Measurements from ENCODE around the gene SPACA9. TPM values are rescaled to one million over a fixed set of nuclear protein-coding genes. Genes with fewer than 3 reads are reported as not detected.

Gene SPACA9
- total and polyA plus RNA-seq, 10 of the 15 experiments (the other 5 are each of a cell fraction or from before 2014, with no cell fraction given): 0.68 to 2.9 (median 1.0) TPM

DNA sequence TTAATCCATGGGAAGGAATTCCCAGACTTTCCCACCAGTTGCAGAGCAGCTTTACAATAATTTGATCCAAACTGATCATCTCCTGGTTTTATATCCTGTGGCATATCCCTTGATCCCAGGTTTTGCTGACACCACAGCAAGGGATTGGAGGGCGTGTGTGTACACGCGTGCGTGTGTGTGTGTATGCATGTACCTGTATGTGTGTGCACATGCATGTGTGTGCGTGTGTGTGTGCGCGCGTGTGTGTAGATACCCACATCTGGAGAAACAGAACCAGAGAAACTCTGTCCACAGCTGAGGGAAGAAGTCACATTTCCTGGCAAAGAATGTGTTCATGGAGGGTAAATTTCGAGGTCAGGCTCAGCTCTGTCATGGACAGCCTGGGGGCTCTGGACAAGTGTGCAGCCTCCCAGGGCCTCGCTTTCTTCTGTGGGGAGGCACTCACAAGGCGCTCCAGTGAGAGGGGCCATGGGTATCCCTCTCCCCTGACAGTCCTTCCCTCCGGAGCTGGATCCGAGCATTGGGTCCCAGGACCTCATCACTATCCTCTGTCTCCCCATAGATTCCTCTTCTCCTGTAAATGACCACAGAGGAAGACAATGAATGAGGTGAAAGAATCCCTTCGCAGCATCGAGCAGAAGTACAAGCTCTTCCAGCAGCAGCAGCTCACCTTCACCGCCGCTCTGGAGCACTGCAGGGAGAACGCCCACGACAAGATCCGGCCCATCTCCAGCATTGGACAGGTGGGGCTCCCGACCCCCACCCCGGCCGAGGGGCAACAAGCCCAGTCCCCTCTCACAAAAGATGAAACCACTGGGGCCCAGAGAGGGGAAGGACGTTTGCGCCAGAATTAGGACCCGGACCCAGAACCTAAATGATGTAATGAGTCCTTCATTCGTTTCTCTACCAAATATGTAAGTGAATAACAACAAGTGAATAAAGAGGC, 4.9 kb downstream of the SPACA9 start (continued):
- TF ChIP-seq SMAD5 (IDR thresholded peaks at IDR 0.05; ENCODE audit: low read depth): no peak
- TF ChIP-seq SPI1 (IDR thresholded peaks at IDR 0.05; ENCODE audit: borderline replicate concordance, insufficient read depth, low read depth, low read length): no peak
- TF ChIP-seq JUNB (IDR thresholded peaks at IDR 0.05): no peak
- TF ChIP-seq RB1 (IDR thresholded peaks at IDR 0.05; ENCODE audit: borderline replicate concordance): no peak

DNA sequence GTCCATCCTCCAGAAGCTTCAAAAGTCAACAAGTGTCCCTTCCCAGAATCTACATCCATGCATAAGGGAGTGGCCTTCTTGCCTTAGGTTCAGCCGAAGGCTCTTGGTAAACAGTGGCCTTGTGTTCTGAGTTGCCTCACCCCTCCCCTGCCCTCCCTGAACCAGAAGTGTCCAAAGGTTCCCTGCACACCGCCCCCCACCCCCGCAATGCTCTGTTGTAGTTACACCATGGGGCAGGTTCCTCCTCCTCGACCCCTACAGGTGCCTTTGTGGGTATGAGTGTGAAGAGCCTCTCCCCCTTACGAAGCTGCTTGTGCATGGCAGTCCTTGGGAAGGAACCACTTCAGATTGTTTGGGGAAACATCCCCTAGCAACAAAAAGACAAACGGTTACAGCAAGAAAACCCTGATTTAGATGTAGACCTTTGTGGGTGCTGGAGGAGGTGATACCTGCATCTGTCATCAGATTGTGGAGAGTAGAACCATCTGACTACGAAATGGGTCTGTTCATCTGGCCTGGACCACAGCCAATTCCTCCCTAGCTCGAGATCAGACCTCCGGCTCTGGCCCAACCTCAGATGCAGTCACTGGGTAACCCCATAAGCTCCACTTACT, 7.1 kb downstream of the SPACA9 start:
- DNase-seq (ENCODE audit: low read depth, low spot score) (no peak), FAIRE-seq (no peak), ATAC-seq (no peak)
- RAD21 ChIA-PET (ENCODE audit: unreplicated experiment): no interaction called here
- no peak overlapping the region for H3K4me3 ChIP-seq
- no peak overlapping the region for H3K4me2 ChIP-seq (ENCODE audit: control insufficient read depth, insufficient read depth)
- CTCF ChIA-PET: interaction anchor here (0.8 kb wide), 1 partner anchor 37 kb away, joined by 3 read pairs; no protein-coding TSS in a partner anchor
- H3K27ac ChIP-seq (ENCODE audit: control insufficient read depth, insufficient read depth): no peak overlapping the region
- in situ Hi-C loops (cut with MboI): no loop called here
- no peak overlapping the region for H2AFZ ChIP-seq (ENCODE audit: control insufficient read depth, low read depth, low read length)
- BruUV-seq (replicated peaks): no TSS peak
- TF ChIP-seq, protein P1, sequence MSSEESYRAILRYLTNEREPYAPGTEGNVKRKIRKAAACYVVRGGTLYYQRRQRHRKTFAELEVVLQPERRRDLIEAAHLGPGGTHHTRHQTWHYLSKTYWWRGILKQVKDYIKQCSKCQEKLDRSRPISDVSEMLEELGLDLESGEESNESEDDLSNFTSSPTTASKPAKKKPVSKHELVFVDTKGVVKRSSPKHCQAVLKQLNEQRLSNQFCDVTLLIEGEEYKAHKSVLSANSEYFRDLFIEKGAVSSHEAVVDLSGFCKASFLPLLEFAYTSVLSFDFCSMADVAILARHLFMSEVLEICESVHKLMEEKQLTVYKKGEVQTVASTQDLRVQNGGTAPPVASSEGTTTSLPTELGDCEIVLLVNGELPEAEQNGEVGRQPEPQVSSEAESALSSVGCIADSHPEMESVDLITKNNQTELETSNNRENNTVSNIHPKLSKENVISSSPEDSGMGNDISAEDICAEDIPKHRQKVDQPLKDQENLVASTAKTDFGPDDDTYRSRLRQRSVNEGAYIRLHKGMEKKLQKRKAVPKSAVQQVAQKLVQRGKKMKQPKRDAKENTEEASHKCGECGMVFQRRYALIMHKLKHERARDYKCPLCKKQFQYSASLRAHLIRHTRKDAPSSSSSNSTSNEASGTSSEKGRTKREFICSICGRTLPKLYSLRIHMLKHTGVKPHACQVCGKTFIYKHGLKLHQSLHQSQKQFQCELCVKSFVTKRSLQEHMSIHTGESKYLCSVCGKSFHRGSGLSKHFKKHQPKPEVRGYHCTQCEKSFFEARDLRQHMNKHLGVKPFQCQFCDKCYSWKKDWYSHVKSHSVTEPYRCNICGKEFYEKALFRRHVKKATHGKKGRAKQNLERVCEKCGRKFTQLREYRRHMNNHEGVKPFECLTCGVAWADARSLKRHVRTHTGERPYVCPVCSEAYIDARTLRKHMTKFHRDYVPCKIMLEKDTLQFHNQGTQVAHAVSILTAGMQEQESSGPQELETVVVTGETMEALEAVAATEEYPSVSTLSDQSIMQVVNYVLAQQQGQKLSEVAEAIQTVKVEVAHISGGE (CRISPR knock-in tag; IDR thresholded peaks at IDR 0.05): no peak
- TF ChIP-seq, protein P2, sequence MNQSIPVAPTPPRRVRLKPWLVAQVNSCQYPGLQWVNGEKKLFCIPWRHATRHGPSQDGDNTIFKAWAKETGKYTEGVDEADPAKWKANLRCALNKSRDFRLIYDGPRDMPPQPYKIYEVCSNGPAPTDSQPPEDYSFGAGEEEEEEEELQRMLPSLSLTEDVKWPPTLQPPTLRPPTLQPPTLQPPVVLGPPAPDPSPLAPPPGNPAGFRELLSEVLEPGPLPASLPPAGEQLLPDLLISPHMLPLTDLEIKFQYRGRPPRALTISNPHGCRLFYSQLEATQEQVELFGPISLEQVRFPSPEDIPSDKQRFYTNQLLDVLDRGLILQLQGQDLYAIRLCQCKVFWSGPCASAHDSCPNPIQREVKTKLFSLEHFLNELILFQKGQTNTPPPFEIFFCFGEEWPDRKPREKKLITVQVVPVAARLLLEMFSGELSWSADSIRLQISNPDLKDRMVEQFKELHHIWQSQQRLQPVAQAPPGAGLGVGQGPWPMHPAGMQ (IDR thresholded peaks at IDR 0.05; ENCODE audit: borderline replicate concordance): no peak
- TF ChIP-seq NFXL1 (IDR thresholded peaks at IDR 0.05; ENCODE audit: borderline replicate concordance): no peak
- no peak for TF ChIP-seq RFX5 (IDR thresholded peaks at IDR 0.05; ENCODE audit: low read depth, low read length)
- TF ChIP-seq, protein P3, sequence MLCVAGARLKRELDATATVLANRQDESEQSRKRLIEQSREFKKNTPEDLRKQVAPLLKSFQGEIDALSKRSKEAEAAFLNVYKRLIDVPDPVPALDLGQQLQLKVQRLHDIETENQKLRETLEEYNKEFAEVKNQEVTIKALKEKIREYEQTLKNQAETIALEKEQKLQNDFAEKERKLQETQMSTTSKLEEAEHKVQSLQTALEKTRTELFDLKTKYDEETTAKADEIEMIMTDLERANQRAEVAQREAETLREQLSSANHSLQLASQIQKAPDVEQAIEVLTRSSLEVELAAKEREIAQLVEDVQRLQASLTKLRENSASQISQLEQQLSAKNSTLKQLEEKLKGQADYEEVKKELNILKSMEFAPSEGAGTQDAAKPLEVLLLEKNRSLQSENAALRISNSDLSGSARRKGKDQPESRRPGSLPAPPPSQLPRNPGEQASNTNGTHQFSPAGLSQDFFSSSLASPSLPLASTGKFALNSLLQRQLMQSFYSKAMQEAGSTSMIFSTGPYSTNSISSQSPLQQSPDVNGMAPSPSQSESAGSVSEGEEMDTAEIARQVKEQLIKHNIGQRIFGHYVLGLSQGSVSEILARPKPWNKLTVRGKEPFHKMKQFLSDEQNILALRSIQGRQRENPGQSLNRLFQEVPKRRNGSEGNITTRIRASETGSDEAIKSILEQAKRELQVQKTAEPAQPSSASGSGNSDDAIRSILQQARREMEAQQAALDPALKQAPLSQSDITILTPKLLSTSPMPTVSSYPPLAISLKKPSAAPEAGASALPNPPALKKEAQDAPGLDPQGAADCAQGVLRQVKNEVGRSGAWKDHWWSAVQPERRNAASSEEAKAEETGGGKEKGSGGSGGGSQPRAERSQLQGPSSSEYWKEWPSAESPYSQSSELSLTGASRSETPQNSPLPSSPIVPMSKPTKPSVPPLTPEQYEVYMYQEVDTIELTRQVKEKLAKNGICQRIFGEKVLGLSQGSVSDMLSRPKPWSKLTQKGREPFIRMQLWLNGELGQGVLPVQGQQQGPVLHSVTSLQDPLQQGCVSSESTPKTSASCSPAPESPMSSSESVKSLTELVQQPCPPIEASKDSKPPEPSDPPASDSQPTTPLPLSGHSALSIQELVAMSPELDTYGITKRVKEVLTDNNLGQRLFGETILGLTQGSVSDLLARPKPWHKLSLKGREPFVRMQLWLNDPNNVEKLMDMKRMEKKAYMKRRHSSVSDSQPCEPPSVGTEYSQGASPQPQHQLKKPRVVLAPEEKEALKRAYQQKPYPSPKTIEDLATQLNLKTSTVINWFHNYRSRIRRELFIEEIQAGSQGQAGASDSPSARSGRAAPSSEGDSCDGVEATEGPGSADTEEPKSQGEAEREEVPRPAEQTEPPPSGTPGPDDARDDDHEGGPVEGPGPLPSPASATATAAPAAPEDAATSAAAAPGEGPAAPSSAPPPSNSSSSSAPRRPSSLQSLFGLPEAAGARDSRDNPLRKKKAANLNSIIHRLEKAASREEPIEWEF (IDR thresholded peaks at IDR 0.05; ENCODE audit: insufficient replicate concordance, low read depth, low read length): no peak
- TF ChIP-seq SREBF1 (IDR thresholded peaks at IDR 0.05; ENCODE audit: low read length): no peak
- H3K27me3 ChIP-seq (replicated peaks in 1 of 2; ENCODE audit: control insufficient read depth in 2 of 2, insufficient read depth in 2 of 2, low read length in 1 of 2): peaks cover 2% of the 10 kb centered on the region in 2 experiments; a peak in 1 of 4 replicates
- no peaks in the 10 kb centered on the region for H3K4me1 ChIP-seq (ENCODE audit: control insufficient read depth, insufficient read depth, low read length)
- SMC1A ChIA-PET (ENCODE audit: uncharacterized antibody, unreplicated experiment): interaction anchor here (1.0 kb wide), 1 partner anchor 11 kb away, joined by 3 read pairs; no protein-coding TSS in a partner anchor
- no peaks in the 10 kb centered on the region for H3K9me3 ChIP-seq (replicated peaks; ENCODE audit: control insufficient read depth, insufficient read depth, low read length)
- no peaks in the 10 kb centered on the region for H4K20me1 ChIP-seq (ENCODE audit: control insufficient read depth, insufficient read depth)
- H3K9ac ChIP-seq (ENCODE audit: control insufficient read depth, insufficient read depth, low read length): no peak overlapping the region
- no peaks in the 10 kb centered on the region for H3K36me3 ChIP-seq (ENCODE audit: control insufficient read depth in 2 of 2, insufficient read depth in 2 of 2, low read length in 1 of 2)
- 19% methylated on average over 7 of the region's 9 CpGs for WGBS (ENCODE audit: insufficient coverage, insufficient replicate concordance, low lambda C conversion rate, missing lambda C conversion rate)
- intact Hi-C loops (cut with micrococcal nuclease; ENCODE audit: unreplicated experiment): no loop called here
- POLR2A ChIA-PET: no interaction called here
- no peaks in the 10 kb centered on the region for H3K79me2 ChIP-seq (ENCODE audit: control insufficient read depth, insufficient read depth, low read length)

Data from GM12878 (cell line).